GM18907 (cell line): ENCODE results near the gene ENC1.
A peak's percentile ranks its signal among the peaks of the same experiment; 100 is the strongest.

Experiments
- ATAC-seq: cut with Tn5 transposase; IDR thresholded peaks from one replicate; pipeline ENCODE4 v1.9.1; 2021; ENCODE audit warnings: mild to moderate bottlenecking, moderate library complexity; ENCODE audit not compliant: unreplicated experiment

Gene ENC1

GRCh38 chr5:74579215-74579614 is 61.3 kb downstream of the ENC1 start:
- ATAC-seq: peak; percentile 82

- peak; percentile 30 for ATAC-seq
Observed at GRCh38 chr5:74578356-74579044, 62.0 kb downstream of the ENC1 start.
